Fibroblast of mammary gland (primary cell): ENCODE data around the gene TESMIN.

ENCODE experiments used
- DNase-seq: peaks from one replicate; pipeline ENCODE4 v3.0.0-alpha.2; 2010; ENCODE audit warnings: low read depth
- H3K4me3 ChIP-seq: 2 replicates; pipeline ENCODE4 v1.5.1; 2011; ENCODE audit warnings: low read depth, mild to moderate bottlenecking, low read length, moderate library complexity; ENCODE audit not compliant: control insufficient read depth
- TF ChIP-seq, protein P1 (sequence below): conservative IDR thresholded peaks from 2 replicates; pipeline ENCODE4 v1.5.1; 2011; ENCODE audit warnings: low read depth, low read length, inconsistent platforms; ENCODE audit not compliant: control insufficient read depth, insufficient read depth

Gene TESMIN

DNA sequence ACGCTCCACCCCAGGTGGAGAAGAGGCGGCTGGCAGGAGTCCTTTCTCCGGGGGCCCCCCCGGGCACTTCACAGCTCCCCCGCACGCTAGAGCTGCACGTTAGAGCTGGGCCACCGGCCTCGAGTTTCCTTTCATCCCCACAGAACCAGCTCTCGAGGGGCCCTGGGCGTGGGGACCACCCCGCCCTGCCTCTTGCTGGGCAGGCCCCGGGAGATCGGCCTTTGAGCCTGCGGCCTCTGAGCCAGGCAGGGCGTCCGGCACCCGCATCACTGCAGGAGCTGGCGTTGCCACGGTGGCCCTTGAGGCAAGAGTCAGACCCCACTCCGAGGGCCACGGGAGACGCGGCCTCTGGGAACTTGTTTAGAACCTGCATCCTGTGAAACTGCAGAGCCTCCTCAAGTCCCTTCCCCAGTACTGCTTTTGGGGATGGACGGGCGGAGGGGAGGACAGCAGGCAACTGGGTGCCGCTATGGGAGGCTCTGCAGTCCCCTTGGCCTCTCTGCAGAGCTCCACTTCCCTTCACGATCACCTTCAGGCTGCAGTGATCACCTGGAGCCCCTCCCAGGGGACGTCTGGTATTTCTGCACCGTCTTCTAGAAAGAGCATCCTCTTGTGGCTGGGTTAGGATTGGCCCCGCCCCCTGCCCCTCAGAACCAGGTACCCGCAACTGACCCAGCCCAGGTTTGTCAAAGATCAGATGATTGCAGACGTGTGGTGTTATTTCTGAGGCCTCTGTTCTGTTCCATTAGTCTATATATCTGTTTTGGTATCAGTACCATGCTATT lies 80.9 kb downstream of the TESMIN start:
- no peak overlapping the region for H3K4me3 ChIP-seq
- TF ChIP-seq, protein P1, sequence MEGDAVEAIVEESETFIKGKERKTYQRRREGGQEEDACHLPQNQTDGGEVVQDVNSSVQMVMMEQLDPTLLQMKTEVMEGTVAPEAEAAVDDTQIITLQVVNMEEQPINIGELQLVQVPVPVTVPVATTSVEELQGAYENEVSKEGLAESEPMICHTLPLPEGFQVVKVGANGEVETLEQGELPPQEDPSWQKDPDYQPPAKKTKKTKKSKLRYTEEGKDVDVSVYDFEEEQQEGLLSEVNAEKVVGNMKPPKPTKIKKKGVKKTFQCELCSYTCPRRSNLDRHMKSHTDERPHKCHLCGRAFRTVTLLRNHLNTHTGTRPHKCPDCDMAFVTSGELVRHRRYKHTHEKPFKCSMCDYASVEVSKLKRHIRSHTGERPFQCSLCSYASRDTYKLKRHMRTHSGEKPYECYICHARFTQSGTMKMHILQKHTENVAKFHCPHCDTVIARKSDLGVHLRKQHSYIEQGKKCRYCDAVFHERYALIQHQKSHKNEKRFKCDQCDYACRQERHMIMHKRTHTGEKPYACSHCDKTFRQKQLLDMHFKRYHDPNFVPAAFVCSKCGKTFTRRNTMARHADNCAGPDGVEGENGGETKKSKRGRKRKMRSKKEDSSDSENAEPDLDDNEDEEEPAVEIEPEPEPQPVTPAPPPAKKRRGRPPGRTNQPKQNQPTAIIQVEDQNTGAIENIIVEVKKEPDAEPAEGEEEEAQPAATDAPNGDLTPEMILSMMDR = no peak
- no peak for DNase-seq

DNA sequence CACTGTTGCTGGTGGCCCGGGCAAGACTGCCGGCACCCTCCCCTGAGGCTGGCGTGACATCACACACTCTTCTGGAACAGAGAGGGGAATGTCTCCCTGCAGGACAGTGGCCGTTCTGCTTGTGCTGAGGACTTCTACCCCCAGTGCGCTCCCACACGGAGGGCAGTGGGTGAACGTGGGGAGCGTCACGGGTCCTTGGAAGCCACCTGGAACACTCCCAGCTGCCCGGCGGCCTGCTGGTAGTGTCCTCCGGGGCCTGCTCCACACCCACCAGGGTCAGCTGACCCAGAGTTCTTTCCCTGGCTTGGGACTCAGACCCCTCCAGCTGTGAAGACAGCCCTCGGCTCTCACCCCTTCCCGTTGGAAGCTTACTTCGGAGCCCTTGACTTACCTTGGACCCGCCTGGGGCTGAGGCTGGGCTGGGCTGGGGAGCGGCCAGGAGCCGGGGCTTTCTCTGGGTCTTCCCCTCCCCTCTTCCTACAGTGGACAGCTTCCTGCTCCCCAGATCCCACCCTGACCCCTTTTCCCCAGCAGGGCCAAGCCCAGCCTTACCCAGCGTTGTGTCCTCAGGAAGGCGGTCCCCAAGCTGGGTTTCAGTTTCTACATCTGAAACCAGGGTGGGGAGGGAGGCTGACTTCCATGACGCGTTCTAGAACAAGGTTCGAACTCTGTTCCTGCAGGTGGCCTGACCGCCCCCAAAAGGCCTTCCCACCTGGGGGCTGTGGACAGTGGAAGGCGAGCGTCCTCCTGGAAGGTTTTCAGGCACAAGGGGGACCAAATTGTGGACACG lies 81.8 kb downstream of the TESMIN start:
- TF ChIP-seq, protein P1 = no peak
- H3K4me3 ChIP-seq = no peak overlapping the region
- DNase-seq = no peak

DNA sequence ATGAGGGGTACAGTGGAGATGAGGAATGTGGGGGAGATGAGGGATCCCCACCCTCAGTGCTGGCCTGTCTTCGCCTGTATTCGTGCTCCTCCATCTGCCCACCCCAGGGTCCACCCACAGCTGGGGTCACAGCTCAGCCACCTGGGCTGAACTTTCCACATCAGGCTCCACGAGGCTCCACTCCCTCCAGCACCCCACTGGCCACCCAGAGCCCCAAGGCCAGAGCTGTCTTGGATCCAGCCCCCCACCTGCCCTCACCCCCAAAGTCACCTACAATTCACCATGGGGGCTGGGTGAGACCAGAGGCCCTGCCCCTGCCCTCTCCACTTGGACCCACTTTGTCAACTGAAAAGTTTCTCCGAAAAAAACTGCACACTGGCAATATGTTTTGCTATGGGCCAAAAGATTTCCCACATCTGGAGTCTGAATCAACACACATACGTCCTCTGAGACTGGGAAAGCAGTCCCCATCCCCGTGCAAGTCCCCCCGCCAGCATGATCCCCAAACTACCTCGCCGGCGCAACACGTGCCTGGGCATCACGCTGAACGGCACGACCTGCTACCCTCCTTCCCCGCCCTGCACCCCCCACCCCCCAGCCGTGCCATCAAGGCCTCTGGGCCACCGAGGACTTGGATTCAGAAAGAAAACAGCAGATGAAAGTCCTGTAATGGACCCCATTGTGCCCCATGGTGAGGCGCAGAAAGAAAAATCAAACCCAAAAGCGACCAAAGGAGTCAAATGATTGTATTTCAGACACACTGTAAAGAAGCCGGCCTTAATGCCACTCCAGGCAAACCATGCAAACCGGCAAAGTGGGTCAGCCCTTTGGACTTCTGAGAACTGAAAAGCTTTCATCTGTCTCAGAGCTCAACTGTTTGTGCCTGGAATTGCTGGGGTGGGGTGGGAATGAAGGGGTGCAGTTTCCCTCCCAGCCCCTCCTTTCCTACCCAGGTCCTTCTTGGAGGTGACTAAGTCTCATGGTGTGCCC lies 83.5 kb downstream of the TESMIN start:
- no peak overlapping the region for H3K4me3 ChIP-seq
- TF ChIP-seq, protein P1 = no peak

DNA sequence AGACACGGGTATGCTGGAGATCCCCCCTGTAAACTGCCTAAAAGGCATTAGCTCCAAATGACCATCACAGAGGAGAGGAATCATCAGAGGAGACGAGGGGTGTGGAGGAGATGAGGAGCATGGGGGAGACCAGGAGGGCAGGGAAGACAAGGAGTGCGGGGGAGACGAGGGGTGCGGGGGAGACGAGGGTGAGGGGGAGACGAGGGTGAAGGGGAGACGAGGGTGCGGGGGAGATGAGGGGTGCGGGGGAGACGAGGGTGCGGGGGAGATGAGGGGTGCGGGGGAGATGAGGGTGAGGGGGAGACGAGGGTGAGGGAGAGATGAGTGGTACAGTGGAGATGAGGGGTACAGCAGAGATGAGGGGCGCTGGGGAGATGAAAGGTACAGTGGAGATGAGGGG lies 84.5 kb downstream of the TESMIN start:
- DNase-seq = no peak
- TF ChIP-seq, protein P1 = no peak
- no peak overlapping the region for H3K4me3 ChIP-seq

More for the DNA sequence above, 83.5 kb downstream of the TESMIN start:
- DNase-seq = no peak

DNA sequence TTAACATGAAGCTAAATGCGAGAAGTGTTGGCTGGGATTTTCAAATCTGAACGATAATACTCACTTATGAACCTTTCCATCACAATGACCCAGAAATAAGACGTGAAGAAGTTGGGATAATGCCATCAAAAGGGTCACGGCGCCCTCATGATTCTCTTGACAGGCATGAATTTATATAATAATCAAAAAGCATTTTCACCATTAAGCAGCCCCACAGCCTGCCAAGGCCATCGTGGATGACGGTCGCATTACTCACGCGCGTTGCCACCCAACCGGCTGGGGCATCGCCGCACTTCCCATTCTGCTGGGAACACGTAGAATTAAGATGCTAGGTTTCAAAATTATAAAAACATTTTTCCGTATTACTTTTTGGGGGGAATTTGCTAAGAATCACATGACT lies 85.9 kb downstream of the TESMIN start:
- no peak for DNase-seq
- no peak overlapping the region for H3K4me3 ChIP-seq
- TF ChIP-seq, protein P1 = no peak

DNA sequence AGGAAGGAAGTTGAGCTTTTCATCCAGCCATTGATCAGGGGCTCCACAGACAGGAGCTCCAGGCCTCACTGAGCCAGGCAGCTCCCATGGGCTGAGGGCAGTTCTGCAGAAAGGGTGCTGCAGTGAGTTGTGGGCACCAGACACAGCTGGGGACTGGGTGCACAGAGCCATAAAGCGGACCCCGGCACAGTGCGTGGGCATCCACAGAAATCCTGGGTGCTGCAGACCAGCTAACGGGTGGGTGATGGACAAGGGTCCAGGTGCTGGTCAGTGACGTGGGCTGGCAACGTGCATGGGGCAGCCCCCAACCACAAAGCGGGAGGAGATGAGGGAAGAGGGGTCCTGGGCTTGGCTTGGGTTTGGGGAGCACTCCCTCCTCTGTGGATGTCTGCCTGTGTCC lies 86.4 kb downstream of the TESMIN start:
- DNase-seq = no peak
- TF ChIP-seq, protein P1 = no peak
- H3K4me3 ChIP-seq = no peak overlapping the region
